HCT116 (cell line): ENCODE results near the gene GRB2.

Source experiments
- ATF3 ChIP-seq: IDR thresholded peaks from 2 replicates; pipeline ENCODE4 v1.6.1; 2012
- CEBPB ChIP-seq: IDR thresholded peaks from 2 replicates; pipeline ENCODE4 v1.6.1; 2012; ENCODE audit warnings: low read depth
- CTCF ChIP-seq, 3 experiments: fragments of 200-600 bp in 1 of 3; sonication (generic) in 1 of 3; IDR thresholded peaks in 2 of 3; conservative IDR thresholded peaks in 1 of 3; 2 replicates each; pipeline ENCODE4 v1.5.1; 2012 to 2017; ENCODE audit warnings: low read depth in 2 of 3, low read length in 2 of 3, antibody characterized with exemption in 1 of 3, borderline replicate concordance in 1 of 3, control low read depth in 1 of 3, mild to moderate bottlenecking in 1 of 3, mixed read lengths in 1 of 3, mixed run types in 1 of 3, moderate library complexity in 1 of 3; ENCODE audit not compliant: insufficient read depth in 1 of 3
- EZH2 ChIP-seq: fragments of 200-600 bp; sonication (generic); IDR thresholded peaks from 2 replicates; pipeline ENCODE4 v1.6.1; 2017; ENCODE audit warnings: antibody characterized with exemption, mixed run types
- EZH2phosphoT487 ChIP-seq: fragments of 200-600 bp; IDR thresholded peaks from 2 replicates; pipeline ENCODE4 v1.6.1; 2018; ENCODE audit warnings: antibody characterized with exemption, borderline replicate concordance
- JUND ChIP-seq: IDR thresholded peaks from 2 replicates; pipeline ENCODE4 v1.6.1; 2012
- MAX ChIP-seq: IDR thresholded peaks from 2 replicates; pipeline ENCODE4 v1.6.1; 2012
- POLR2A ChIP-seq: IDR thresholded peaks from 2 replicates; pipeline ENCODE4 v1.7.0; 2011; ENCODE audit warnings: borderline replicate concordance; ENCODE audit not compliant: insufficient read depth, insufficient read length; ENCODE audit errors: extremely low read depth

GRCh38 chr17:75398279-75398678, 7.2 kb downstream of the GRB2 start:
- TF ChIP-seq ATF3 (no peak), MAX (no peak), CEBPB (no peak), CTCF (IDR thresholded peaks at IDR 0.05 in 2 of 3, conservative IDR thresholded peaks at IDR 0.05 in 1 of 3; ENCODE audit: borderline replicate concordance in 1 of 3, insufficient read depth in 1 of 3, low read depth in 2 of 3, low read length in 2 of 3) (no peak), EZH2phosphoT487 (no peak), EZH2 (no peak), JUND (no peak), POLR2A (no peak)
